ENCODE data around the gene LY6G5C.

Gene LY6G5C

GRCh38 chr6:31657406-31658157 lies 23.3 kb downstream of the LY6G5C start:
- DNase-seq (ENCODE audit: low read depth): peak; percentile 37
- no peak for TF ChIP-seq MAX (IDR thresholded peaks at IDR 0.05; ENCODE audit: low read depth, low read length)
- no peak for TF ChIP-seq POLR2A (IDR thresholded peaks at IDR 0.05; ENCODE audit: extremely low read depth, insufficient read length)
- no peak for TF ChIP-seq CTCF (IDR thresholded peaks at IDR 0.05; ENCODE audit: low read depth, low read length)
- no peak for TF ChIP-seq MYC (IDR thresholded peaks at IDR 0.05; ENCODE audit: low read depth, low read length)
- H3K4me3 ChIP-seq (ENCODE audit: low read depth, low read length): peak overlapping the region; percentile 11

DNA sequence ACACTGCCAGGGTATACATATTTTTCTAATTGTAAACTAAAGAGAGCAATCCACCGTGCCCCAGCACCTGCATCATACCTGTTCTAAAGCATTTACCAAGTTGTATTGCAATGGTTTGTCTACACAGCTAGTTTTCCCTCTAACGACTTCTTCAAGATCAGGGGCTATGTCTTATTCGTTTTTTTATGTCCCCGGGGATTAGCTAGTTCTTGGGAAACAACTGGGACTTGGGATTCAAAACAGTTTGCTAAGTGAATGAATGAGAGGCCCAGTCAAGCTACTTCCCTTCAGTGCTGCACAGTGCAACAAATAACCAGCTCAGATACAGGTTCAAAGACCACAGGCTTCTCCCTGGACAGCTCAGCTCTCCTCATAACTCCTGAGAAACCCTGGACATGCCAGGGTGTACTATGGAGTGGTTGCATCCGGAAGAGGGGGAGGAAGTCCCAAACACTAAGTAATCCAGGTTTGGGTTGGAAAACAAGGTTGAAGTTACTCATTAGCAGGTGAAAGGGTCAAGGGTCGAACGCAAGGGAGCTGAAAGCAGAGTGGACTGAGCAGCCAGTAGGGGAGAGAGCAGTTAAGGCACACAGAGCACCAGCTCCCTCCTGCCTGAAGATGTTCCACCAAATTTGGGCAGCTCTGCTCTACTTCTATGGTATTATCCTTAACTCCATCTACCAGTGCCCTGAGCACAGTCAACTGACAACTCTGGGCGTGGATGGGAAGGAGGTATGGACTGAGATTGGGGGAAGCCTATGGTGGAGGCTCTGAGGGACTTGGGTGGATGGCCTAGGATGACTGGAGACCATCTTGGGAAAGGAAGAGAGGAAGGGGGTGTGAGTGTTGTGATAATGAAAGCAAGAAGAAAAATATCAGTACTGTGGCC lies 25.3 kb downstream of the LY6G5C start, which contains the start of gene APOM:
TSS of gene APOM (plus strand) at position 546 of the 889 bp plus-strand sequence. CDS start at position 619, 73 bp downstream.
- no peak for DNase-seq (ENCODE audit: low read depth)
- no peak within 1 kb of the TSS for H3K4me3 ChIP-seq (ENCODE audit: low read depth, low read length)
- TF ChIP-seq POLR2A (IDR thresholded peaks at IDR 0.05; ENCODE audit: extremely low read depth, insufficient read length): no peak

DNA sequence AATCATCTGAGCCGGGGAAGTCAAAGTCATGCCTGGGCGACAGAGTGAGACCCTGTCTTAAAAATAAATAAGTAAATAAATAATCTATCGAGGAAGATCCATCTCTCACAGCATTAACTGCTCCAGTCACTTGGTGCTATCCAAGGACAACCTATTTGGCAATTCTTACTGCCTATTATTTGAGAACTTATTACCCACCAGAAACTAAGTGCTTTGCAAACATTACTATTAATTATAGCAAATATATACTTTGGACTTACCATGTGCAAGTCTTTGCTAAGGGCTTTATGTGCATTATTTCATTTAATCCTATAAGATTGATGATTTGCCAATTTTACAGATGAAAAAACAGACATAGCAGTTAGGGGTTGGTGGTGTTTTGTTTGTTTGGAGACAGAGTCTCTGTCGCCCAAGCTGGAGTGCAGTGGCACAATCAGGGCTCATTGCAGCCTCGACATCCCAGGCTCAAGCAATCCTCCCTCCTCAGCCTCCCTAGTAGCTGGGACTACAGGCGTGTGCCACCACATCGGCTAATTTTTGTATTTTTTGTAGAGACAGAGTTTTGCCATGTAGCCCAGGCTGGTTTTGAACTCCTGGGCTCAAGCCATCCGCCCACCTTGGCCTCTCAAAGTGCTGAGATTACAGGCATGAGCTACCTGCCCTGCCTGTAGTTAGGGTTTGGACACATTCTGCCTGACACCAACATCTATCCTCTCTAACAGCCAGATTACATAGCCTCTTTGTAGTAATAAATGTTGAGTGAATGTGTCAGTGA lies 26.1 kb downstream of the LY6G5C start:
- no peak for TF ChIP-seq POLR2A (IDR thresholded peaks at IDR 0.05; ENCODE audit: extremely low read depth, insufficient read length)
- no peak for TF ChIP-seq CTCF (IDR thresholded peaks at IDR 0.05; ENCODE audit: low read depth, low read length)
- no peak for TF ChIP-seq MYC (IDR thresholded peaks at IDR 0.05; ENCODE audit: low read depth, low read length)
- no peak for TF ChIP-seq MAX (IDR thresholded peaks at IDR 0.05; ENCODE audit: low read depth, low read length)
- DNase-seq (ENCODE audit: low read depth): no peak
- H3K4me3 ChIP-seq (ENCODE audit: low read depth, low read length): no peak overlapping the region

DNA sequence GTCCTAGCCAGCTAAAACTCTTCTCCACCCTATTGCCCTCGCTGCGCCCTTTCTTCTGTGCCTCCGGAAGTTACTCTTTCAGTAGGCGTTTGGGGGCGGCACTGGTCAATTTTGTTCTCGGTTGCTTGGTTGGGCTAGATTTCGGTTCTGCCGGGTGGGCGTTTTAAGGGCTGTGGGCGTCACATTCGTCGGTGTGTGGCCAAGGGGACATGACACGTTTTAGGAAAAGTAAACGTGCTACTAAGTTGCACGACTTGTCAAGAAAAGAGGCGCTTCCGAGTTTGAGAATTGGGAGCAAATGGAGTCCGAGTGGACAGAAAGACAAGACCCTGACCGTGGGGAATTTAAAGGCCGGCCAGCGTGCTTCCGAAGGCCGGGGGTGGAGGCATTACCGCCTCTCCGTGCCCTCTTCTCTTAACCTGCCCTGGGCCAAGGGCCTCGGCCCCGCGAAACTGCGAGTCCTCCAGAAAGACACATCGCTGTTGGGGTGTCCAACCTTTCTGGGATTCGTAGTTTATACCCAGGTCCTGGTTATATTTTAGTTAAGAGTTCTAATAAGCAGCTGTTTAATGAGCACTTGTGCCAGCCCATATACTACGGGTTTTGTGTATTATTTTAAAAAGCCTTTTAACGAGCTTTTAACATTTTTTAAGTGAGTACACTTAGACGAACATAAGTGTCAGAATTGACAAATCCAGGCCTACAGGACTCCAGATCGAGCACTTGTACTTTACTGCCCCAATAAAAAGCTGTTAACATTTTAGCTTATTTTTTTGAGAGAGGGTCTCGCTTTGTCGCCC lies 27.7 kb downstream of the LY6G5C start:
- DNase-seq (ENCODE audit: low read depth): peak; percentile 97
- peak overlapping the region; percentile 76 for H3K4me3 ChIP-seq (ENCODE audit: low read depth, low read length)
- TF ChIP-seq POLR2A (IDR thresholded peaks at IDR 0.05; ENCODE audit: extremely low read depth, insufficient read length) (peak; percentile 10), MYC (IDR thresholded peaks at IDR 0.05; ENCODE audit: low read depth, low read length) (peak; percentile 81; the same call in 1 of the 2 replicates), MAX (IDR thresholded peaks at IDR 0.05; ENCODE audit: low read depth, low read length) (peak; percentile 69), CTCF (IDR thresholded peaks at IDR 0.05; ENCODE audit: low read depth, low read length) (no peak)

DNA sequence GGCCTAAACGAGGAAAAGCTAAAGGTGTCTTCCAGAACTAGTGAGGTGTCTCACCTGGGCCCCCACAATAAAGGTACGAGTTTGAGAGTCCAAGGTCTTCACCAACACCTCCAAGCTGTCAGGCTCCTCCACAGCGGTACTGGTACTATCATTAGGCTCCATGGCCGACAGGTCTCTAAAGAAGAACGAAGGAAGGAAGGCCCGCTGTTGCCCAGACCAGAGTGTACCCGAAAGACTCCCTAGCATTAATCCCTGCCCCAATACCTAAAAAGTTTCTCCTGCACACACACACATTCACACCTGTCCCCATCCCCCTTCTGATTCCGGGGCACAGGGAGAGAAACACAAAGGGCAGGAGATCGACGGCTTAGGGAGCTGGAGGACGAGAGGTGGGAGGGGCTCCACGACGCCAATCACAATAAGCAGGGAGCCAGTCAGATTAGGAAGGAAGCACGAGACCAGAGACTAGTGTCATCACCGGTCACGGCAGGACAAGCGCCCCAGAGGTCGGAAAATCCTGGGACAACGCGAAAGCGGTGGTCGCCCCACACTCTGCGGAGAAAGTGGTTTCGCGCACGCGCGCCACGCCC lies 29.2 kb downstream of the LY6G5C start:
- peak; percentile 78 for DNase-seq (ENCODE audit: low read depth)
- H3K4me3 ChIP-seq (ENCODE audit: low read depth, low read length): peak overlapping the region; percentile 76
- TF ChIP-seq MYC (IDR thresholded peaks at IDR 0.05; ENCODE audit: low read depth, low read length) (no peak), CTCF (IDR thresholded peaks at IDR 0.05; ENCODE audit: low read depth, low read length) (no peak), POLR2A (IDR thresholded peaks at IDR 0.05; ENCODE audit: extremely low read depth, insufficient read length) (no peak), MAX (IDR thresholded peaks at IDR 0.05; ENCODE audit: low read depth, low read length) (peak; percentile 35; the same call in 1 of the 2 replicates)

Measured in NB4 (cell line).